ENCODE data around the gene TMEM198. TPM values are rescaled to one million over a fixed set of nuclear protein-coding genes. Genes with fewer than 3 reads are reported as not detected.

The TMEM198 gene
- total and polyA plus RNA-seq, 4 donors = 0.74 to 1.9 (median 1.5) TPM

DNA sequence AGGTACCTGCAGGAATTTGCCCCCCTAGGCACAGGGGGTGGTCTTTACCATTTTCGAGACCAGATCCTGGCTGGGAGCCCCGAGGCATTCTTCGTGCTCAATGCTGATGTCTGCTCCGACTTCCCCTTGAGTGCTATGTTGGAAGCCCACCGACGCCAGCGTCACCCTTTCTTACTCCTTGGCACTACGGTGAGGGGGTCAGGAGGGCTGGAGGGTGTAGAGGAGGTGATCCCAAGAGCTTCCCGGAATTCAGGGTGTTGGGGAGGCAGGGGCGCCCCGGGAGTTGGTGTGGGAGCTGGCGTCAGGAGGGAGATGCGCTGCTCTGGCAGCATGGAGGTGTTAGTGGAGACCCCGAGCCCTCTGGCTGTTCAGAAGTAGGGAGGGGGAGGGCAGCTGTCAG, 42.0 kb upstream of the TMEM198 start:
- WGBS = 98% methylated on average over 14 of the region's 14 CpGs
- Histone ChIP-seq H3K27me3 (ENCODE audit: control insufficient read depth in 4 of 4, insufficient read depth in 4 of 4, low read length in 3 of 4) (no peaks in the 10 kb centered on the region), H3K9ac (ENCODE audit: low read depth in 1 of 2, low read length in 2 of 2) (no peak overlapping the region), H3K27ac (ENCODE audit: low read depth in 1 of 2, low read length in 2 of 2) (no peak overlapping the region), H3K9me3 (ENCODE audit: control insufficient read depth in 4 of 4, low read length in 3 of 4) (no peaks in the 10 kb centered on the region), H3K4me1 (ENCODE audit: control insufficient read depth in 4 of 4, insufficient read depth in 4 of 4, low read length in 3 of 4) (peaks cover 6 to 30% (median 20%) of the 10 kb centered on the region in 4 donors), H3K4me3 (ENCODE audit: low read depth in 1 of 3, low read length in 3 of 3) (no peak overlapping the region), H3K36me3 (ENCODE audit: control insufficient read depth in 4 of 4, insufficient read depth in 3 of 4, low read depth in 1 of 4, low read length in 3 of 4) (peaks cover 12 to 34% (median 14%) of the 10 kb centered on the region in 4 donors)
- TF ChIP-seq GABPA (IDR thresholded peaks at IDR 0.05 in 1 of 2, conservative IDR thresholded peaks at IDR 0.05 in 1 of 2) (no peak), FOXA2 (IDR thresholded peaks at IDR 0.05) (no peak), HNF4G (IDR thresholded peaks at IDR 0.05) (no peak), NR2F2 (IDR thresholded peaks at IDR 0.05) (no peak), YY1 (IDR thresholded peaks at IDR 0.05) (no peak), FOXA1 (IDR thresholded peaks at IDR 0.05) (no peak), TAF1 (conservative IDR thresholded peaks at IDR 0.05) (no peak), SP1 (IDR thresholded peaks at IDR 0.05) (no peak), HNF4A (conservative IDR thresholded peaks at IDR 0.05) (no peak)
- TF ChIP-seq, protein P1, sequence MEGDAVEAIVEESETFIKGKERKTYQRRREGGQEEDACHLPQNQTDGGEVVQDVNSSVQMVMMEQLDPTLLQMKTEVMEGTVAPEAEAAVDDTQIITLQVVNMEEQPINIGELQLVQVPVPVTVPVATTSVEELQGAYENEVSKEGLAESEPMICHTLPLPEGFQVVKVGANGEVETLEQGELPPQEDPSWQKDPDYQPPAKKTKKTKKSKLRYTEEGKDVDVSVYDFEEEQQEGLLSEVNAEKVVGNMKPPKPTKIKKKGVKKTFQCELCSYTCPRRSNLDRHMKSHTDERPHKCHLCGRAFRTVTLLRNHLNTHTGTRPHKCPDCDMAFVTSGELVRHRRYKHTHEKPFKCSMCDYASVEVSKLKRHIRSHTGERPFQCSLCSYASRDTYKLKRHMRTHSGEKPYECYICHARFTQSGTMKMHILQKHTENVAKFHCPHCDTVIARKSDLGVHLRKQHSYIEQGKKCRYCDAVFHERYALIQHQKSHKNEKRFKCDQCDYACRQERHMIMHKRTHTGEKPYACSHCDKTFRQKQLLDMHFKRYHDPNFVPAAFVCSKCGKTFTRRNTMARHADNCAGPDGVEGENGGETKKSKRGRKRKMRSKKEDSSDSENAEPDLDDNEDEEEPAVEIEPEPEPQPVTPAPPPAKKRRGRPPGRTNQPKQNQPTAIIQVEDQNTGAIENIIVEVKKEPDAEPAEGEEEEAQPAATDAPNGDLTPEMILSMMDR (IDR thresholded peaks at IDR 0.05; ENCODE audit: low read depth, low read length, missing input control) = no peak
- TF ChIP-seq, protein P2, sequence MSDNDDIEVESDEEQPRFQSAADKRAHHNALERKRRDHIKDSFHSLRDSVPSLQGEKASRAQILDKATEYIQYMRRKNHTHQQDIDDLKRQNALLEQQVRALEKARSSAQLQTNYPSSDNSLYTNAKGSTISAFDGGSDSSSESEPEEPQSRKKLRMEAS (IDR thresholded peaks at IDR 0.05) = no peak
- TF ChIP-seq, protein P3, sequence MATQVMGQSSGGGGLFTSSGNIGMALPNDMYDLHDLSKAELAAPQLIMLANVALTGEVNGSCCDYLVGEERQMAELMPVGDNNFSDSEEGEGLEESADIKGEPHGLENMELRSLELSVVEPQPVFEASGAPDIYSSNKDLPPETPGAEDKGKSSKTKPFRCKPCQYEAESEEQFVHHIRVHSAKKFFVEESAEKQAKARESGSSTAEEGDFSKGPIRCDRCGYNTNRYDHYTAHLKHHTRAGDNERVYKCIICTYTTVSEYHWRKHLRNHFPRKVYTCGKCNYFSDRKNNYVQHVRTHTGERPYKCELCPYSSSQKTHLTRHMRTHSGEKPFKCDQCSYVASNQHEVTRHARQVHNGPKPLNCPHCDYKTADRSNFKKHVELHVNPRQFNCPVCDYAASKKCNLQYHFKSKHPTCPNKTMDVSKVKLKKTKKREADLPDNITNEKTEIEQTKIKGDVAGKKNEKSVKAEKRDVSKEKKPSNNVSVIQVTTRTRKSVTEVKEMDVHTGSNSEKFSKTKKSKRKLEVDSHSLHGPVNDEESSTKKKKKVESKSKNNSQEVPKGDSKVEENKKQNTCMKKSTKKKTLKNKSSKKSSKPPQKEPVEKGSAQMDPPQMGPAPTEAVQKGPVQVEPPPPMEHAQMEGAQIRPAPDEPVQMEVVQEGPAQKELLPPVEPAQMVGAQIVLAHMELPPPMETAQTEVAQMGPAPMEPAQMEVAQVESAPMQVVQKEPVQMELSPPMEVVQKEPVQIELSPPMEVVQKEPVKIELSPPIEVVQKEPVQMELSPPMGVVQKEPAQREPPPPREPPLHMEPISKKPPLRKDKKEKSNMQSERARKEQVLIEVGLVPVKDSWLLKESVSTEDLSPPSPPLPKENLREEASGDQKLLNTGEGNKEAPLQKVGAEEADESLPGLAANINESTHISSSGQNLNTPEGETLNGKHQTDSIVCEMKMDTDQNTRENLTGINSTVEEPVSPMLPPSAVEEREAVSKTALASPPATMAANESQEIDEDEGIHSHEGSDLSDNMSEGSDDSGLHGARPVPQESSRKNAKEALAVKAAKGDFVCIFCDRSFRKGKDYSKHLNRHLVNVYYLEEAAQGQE (IDR thresholded peaks at IDR 0.05) = no peak
- no peak for DNase-seq (ENCODE audit: low spot score)

DNA sequence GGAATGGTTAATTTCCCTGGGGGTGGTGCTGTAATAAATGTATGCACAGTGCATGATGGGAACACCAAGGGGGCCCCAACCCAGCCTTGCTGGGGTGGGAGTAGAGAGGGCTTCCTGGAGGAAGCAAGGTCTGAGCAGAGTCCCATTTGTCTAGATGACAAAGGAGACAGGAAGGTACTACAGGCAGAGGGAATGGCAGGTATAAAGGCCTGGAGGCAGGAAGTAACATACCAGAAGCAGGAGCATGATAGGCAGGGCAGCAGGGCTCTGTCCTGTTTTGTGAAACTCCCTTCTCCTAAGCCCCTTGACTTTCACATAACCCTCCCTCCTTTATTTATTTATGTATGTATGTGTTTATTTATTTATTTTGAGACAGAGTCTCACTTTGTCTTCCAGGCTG, 41.2 kb upstream of the TMEM198 start:
- no peak overlapping the region for H3K4me3 ChIP-seq (ENCODE audit: low read depth in 1 of 3, low read length in 3 of 3)
- TF ChIP-seq NR2F2 (IDR thresholded peaks at IDR 0.05) (no peak), FOXA2 (IDR thresholded peaks at IDR 0.05) (no peak), RAD21 (IDR thresholded peaks at IDR 0.05) (no peak), YY1 (IDR thresholded peaks at IDR 0.05) (no peak), EGR1 (IDR thresholded peaks at IDR 0.05; ENCODE audit: low read depth in 2 of 2) (no peak), HNF4A (conservative IDR thresholded peaks at IDR 0.05) (no peak), TAF1 (conservative IDR thresholded peaks at IDR 0.05) (no peak), GABPA (IDR thresholded peaks at IDR 0.05 in 1 of 2, conservative IDR thresholded peaks at IDR 0.05 in 1 of 2) (no peak), RXRA (IDR thresholded peaks at IDR 0.05) (no peak)
- TF ChIP-seq, protein P4, sequence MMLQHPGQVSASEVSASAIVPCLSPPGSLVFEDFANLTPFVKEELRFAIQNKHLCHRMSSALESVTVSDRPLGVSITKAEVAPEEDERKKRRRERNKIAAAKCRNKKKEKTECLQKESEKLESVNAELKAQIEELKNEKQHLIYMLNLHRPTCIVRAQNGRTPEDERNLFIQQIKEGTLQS (IDR thresholded peaks at IDR 0.05) = no peak
- TF ChIP-seq, protein P1 (IDR thresholded peaks at IDR 0.05; ENCODE audit: low read depth, low read length, missing input control) = no peak
- TF ChIP-seq, protein P2 (IDR thresholded peaks at IDR 0.05) = no peak
- TF ChIP-seq, protein P5, sequence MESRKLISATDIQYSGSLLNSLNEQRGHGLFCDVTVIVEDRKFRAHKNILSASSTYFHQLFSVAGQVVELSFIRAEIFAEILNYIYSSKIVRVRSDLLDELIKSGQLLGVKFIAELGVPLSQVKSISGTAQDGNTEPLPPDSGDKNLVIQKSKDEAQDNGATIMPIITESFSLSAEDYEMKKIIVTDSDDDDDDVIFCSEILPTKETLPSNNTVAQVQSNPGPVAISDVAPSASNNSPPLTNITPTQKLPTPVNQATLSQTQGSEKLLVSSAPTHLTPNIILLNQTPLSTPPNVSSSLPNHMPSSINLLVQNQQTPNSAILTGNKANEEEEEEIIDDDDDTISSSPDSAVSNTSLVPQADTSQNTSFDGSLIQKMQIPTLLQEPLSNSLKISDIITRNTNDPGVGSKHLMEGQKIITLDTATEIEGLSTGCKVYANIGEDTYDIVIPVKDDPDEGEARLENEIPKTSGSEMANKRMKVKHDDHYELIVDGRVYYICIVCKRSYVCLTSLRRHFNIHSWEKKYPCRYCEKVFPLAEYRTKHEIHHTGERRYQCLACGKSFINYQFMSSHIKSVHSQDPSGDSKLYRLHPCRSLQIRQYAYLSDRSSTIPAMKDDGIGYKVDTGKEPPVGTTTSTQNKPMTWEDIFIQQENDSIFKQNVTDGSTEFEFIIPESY (IDR thresholded peaks at IDR 0.05) = no peak
- no peaks in the 10 kb centered on the region for H3K9me3 ChIP-seq (ENCODE audit: control insufficient read depth in 4 of 4, low read length in 3 of 4)
- no peak overlapping the region for H3K27ac ChIP-seq (ENCODE audit: low read depth in 1 of 2, low read length in 2 of 2)
- H3K36me3 ChIP-seq (ENCODE audit: control insufficient read depth in 4 of 4, insufficient read depth in 3 of 4, low read depth in 1 of 4, low read length in 3 of 4) = peaks cover 14 to 34% (median 15%) of the 10 kb centered on the region in 4 donors
- no peak for DNase-seq (ENCODE audit: low spot score)
- no peaks in the 10 kb centered on the region for H3K27me3 ChIP-seq (ENCODE audit: control insufficient read depth in 4 of 4, insufficient read depth in 4 of 4, low read length in 3 of 4)
- H3K4me1 ChIP-seq (ENCODE audit: control insufficient read depth in 4 of 4, insufficient read depth in 4 of 4, low read length in 3 of 4) = peaks cover 5 to 22% (median 13%) of the 10 kb centered on the region in 4 donors
- no peak overlapping the region for H3K9ac ChIP-seq (ENCODE audit: low read depth in 1 of 2, low read length in 2 of 2)
